DMS53 treated with DMSO at 0.1 percent for 48 hours (cell line): Measurements from ENCODE around the gene HSPA9.

ENCODE experiments used
- DNase-seq: peaks from one replicate; lab custom pipeline; 2025; ENCODE audit not compliant: unreplicated experiment; lab: John Stamatoyannopoulos, UW

Gene HSPA9

DNA sequence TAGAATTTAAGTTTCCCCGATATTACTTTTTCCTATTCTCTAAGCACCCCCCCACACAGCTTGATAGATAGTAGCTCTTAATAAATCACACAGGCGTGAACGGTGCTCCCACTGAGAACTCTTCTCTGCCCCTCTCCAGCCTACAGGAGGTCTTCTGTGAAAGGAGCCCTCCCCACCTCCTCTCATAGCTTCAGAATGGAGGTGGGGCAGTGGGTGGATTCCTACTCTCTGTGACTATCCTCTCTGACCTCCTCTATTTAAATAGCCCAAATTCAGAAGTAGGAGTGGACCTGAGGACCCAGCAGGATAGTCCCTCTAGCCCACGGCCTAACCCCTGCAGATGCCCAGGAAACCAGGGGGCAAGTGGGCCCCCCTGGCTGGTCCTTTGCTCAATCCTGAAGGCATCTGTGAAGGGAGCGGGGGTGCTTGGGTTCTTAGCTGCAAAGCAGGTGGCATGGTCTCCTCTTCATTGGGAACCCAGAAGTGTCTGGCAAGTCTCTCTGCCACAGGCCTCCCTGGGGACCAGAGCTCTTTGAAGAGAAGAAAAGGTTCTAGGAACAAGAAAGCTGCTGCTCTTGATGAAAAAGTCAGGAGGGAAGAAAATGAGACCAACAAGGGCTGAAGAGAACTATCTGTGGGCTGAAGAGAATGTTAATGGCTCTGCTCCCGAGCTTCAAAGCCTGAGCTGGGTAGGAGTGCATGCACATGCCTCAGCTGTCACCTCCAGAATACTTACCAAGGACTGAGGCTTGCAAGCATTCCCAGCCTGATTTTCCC lies 21.1 kb upstream of the HSPA9 start:
- no peak for DNase-seq

- no peak for DNase-seq
Measured at GRCh38 chr5:138595180-138595795, 20.1 kb upstream of the HSPA9 start.

DNA sequence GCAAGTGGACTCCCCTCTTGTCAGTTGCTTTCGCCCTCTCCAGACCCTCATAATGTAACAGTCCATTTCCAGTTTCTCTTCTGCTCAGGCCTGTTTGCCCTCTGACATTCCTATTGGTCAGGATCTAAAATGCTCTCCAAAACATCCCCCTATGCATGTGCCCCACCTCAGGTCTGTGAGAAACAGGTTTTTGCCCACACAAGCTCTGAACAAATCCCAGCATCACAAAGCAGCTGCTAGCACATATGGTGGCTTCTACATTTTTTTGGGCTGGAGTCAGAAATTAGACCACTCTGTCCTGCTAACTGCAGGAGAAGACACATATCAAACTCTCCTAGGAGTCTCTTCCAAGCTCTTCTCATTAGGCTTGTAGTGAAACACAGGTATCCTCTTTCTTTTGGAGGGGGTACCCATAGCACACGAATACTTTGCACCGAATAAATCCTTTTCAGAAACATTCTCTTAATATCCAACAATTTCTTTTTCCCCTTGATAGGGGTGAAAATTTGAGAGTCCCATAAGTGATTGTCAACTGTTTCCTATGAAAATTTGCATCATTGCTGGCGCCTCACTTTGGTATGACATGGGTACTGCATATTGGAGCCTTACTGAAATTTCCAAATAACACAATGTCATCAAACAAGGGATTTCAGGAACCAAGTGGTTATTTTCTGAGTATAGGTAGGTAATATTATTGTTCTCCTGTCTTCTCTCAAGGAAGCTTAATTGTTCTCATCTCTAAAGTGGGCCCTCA lies 19.3 kb upstream of the HSPA9 start:
- no peak for DNase-seq

GRCh38 chr5:138588013-138588788 lies 13.0 kb upstream of the HSPA9 start:
- no peak for DNase-seq

DNA sequence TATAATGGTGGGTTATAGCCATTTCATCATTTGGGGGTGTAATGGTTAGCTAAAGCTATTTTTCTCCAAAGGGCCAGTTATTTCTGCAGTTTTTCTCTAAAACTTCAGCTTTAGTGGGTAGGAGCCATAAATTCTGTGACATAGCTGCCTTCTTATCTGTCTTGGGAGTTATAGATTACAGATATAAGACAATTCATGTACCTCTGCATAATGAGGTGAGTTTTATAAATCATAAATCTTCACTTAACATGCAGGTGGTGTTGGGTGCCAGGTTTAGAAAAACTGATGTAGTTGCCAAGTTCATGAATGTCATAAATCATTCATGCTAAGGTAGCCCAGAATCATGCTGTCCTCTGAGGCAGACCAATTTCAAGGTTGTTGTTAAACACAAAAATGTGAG lies 10.0 kb upstream of the HSPA9 start:
- DNase-seq: no peak

DNA sequence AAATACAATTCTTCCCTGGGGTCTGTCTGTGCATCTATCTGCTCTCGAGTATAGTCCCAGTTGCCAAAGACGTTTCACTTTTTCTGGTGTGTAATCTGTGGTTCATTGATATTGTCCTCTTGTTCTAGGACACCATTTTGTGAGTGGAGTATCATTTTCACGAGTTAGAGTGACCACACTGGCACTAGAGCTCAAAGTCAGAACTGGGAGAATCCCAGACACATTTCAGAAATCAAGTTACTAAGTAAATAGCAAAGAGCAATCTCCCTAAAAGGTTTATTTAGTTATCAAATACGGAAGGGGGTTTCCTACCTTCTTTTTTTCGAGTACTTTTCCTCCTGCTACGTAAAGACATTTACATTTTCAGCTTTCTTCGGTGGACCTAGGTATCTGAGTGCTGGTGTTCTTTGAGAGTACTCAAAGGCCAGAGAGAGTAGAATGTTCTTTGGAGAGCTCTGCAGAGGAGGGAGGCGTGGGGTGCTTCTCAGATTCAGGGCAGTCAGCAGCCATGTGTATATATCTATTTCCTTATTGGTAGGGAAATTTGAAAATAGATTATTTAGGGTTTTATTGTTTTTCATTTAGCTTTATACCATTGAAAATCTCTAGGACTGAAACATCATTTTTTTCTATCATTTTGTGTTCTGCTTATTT lies 8.9 kb upstream of the HSPA9 start:
- DNase-seq: peak; percentile 31

DNA sequence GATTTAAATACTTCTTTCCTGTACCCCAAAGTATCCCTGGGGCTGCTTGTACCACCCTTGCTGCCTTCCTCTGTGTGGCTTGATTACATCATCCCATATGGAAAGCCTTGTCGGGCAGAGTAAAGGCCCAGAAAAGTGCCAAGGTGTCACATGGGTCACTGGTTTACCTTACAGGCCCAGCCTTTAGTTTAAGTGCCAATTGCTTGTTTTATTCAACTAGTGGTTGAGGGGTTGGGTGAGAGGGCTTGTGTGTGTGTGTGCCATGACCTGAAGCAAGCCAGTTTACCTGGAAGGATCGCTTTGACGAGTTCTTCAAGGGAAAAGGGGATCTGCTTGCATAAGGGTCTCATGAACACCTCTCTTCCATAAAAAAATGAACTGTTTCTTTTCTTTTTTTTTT lies 7.8 kb upstream of the HSPA9 start:
- DNase-seq: no peak

- DNase-seq: no peak
Measured at GRCh38 chr5:138580777-138581176, 5.6 kb upstream of the HSPA9 start.

DNA sequence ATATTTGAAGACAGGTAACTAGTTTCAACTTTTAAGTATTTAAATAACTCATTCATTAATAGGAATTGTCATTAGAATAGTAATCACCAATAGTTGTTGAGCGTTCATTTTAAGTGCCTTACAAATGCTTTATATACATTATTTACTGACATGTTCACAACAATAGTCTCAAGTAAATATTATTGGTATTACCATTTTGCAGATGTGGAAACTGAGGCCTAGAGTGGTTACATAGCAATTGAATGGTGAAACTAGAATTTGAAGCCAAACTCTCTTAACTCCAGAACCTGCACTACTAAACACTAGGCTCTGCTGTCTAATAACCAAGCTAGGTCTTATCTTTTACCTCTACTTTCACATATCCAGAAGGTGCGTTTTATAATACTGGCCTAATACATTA lies 4.8 kb upstream of the HSPA9 start:
- DNase-seq: no peak

DNA sequence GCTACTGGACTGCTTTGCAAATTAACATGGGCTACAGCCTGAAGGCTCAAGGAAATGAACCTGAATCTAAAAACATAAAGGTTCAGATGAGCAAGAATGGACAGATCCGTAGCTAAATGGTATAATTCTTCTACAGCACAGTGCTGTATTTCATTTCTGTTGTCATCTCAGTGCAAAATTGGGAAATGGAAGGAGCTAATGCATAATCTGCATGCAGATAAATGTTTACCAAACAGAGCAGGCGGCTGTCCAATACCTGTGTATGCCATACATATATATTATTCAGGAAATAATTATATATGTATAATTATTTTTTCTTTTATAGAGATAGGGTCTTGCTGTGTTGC lies 4.3 kb upstream of the HSPA9 start:
- DNase-seq: no peak

DNA sequence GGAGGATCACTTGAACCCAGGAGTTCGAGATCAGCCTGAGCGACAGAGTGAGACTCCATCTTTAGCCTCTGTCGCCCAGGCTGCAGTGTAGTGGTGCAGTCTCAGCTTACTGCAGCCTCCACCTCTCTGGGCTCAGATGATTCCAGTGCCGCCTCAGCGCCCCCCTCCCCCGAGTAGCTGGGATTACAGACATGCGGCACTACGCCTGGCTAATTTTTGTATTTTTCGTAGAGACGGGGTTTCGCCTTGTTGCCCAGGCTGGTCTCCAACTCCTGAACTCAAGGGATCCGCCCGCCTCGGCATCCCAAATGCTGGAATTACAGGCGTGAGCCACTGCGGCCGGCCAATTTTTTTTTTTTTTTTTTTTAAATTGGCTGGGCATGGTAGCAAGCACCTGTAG lies 2.3 kb upstream of the HSPA9 start:
- no peak for DNase-seq

DNA sequence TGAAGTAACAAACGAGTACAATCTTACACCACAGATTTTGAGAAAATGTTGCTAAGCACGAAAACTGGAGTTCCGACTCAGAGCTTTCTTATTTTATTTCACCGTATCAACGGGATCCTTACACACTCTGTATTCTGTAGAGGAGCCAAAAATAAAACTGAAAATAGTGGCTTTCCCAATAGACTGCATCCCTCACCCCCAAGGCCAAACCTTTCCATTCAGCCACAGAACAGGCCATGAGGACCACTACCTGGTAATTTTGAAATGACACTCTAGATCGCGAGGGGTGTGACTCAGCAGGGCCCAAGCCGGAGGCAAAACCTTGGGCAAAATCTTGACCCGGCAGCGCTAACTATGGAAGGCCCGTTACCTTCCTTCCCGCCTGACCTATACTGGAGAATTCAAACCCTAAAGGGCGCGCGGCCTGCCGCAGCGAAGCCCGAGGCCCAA lies 432 bp downstream of the HSPA9 start:
- DNase-seq: no peak

DNA sequence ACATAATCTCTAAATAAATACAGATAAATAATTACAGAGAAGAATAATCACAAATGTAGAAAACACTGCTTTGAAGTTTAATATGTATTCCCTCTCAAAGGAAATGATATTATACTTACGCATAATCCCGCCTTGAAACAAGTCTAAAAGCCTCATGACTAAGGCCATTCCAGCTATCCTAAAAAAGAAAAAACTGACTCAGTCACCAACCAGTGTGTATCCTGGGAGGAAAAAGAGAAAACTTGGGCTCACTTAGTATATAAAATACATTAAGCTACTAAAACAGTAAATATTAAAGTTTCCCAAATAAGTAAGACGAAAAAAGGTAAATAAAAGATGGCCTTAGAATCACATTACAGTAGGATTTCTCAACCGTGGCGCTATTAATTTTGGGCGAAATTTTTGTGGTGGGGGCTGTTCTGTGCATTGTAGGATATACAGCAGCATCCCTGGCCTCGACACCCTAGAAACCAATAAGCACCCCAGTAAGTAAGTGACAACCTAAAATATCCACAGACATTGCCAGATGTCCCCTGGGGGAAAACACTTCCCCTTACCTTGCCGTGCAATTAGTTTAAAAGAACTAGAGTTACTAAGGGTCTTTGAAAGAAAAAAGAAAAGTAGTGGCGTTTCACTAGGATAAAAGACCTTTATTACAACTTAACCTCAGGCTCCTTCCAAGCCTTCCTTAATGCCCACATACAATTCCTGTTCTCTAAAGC lies 1.1 kb downstream of the HSPA9 start:
- DNase-seq: no peak

DNA sequence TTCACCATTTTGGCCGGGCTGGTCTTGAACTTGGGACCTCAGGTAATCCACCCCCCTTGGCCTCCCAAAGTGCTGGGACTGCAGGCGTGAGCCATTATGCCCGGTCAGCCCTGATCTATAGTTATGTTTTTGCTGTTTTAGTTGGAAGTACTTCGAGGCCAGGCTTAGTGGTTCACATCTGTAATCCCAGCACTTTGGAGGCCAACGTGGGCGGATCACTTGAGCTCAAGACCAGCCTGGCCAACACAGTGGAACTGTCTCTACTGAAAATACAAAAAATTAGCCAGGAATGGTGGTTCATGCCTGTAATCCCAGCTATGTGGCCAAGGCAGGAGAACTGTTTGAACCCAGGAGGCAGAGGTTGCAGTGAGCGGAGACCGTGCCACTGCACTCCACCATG lies 2.0 kb downstream of the HSPA9 start:
- DNase-seq: no peak

DNA sequence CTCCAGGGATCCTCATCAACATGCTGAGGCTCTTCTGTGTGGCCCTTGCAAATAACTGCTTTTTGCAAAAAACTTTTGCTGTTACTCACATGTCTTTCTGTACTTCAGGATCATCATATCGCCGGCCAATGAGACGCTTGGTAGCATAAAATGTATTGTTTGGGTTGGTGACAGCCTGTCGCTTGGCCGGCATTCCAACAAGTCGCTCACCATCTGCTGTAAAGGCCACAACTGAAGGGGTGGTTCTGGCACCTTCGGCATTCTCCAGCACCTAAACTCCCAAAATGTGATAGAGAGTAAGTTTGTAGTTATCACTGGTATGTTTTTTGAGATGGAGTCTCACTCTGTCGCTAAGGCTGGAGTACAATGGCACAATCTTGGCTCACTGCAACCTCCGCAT lies 4.3 kb downstream of the HSPA9 start:
- DNase-seq: no peak

- no peak for DNase-seq
Measured at GRCh38 chr5:138569782-138570181, 5.4 kb downstream of the HSPA9 start.

DNA sequence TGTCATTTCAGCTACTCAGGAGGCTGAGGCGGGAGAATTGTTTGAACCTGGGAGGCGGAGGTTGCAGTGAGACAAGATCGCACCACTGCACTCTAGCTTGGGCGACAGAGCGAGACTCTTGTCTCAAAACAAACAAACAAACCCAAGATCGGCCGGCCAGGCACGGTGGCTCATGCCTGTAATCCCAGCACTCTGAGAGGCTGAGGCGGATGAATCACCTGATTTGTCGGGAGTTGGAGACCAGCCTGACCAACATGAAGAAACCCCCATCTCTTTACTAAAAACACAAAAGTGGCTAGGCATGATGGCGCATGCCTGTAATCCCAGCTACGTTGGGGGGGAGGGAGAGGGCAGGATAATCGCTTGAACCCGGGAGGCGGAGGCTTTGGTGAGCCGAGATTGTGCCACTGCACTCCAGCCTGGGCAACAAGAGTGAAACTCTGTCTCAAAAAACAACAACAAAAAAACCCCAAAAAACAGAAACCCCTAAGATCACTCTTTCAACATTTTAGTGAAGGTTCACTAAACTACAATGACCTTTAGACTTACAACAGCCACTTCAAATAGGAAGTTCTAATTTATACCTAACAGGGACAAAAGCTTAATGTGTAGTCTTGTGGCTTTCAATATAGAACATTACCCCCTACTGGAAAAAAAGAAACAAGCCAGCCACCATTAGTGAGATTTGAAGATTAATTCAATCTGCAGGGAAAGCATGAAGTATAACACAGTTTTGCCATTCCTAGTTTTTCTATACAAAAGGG lies 7.0 kb downstream of the HSPA9 start:
- DNase-seq: no peak

DNA sequence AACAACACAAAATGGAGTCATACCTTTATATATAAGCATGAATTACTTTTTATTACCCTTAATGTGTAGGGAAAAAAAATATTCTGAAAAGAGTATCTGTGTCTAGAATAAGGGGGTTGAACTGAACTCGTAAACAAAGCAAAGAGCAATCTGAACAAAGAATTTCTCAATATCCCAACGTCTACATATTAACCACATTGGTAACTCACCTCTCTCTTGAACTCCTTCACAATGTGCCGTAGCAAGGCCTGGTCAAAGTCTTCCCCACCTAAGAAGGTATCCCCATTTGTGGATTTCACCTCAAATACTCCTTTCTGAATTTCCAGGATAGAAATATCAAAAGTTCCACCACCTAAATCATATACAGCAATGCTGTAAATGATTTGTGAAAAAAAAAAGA lies 8.4 kb downstream of the HSPA9 start:
- DNase-seq: no peak

GRCh38 chr5:138565100-138565821 lies 9.9 kb downstream of the HSPA9 start:
- no peak for DNase-seq
